Cardiac muscle cell (in vitro differentiated cells and primary cell): ENCODE data around the gene TRPC4AP. TPM values are rescaled to one million over a fixed set of nuclear protein-coding genes. Genes with fewer than 3 reads are reported as not detected.

Experiments
- DNase-seq, 2 donors: peaks; one replicate each; pipeline versions ENCODE4 v3.0.0 to v3.0.0-alpha.2; 2010 to 2017; ENCODE audit warnings: low read depth in 1 of 2, low spot score in 1 of 2
- H3K27ac ChIP-seq: fragments of 200-600 bp; sonication (generic); 2 replicates; pipeline ENCODE4 v1.5.1; 2016
- H3K27me3 ChIP-seq: fragments of 200-600 bp; sonication (generic); 2 replicates; pipeline ENCODE4 v1.6.0; 2016; ENCODE audit warnings: control low read depth
- H3K36me3 ChIP-seq: fragments of 200-600 bp; sonication (generic); 2 replicates; pipeline ENCODE4 v1.5.1; 2016; ENCODE audit warnings: control low read depth
- H3K4me1 ChIP-seq: fragments of 200-600 bp; sonication (generic); 2 replicates; pipeline ENCODE4 v1.8.1; 2017; ENCODE audit warnings: low read depth, mild to moderate bottlenecking, mixed run types
- H3K4me3 ChIP-seq: fragments of 200-600 bp; sonication (generic); 2 replicates; pipeline ENCODE4 v1.5.1; 2016; ENCODE audit warnings: mild to moderate bottlenecking
- H3K9me3 ChIP-seq: fragments of 200-600 bp; sonication (generic); 2 replicates; pipeline ENCODE4 v1.5.1; 2017; ENCODE audit warnings: low read depth, mild to moderate bottlenecking, control low read depth
- CTCF ChIP-seq: IDR thresholded peaks from 2 replicates; pipeline ENCODE4 v1.5.1; 2012; ENCODE audit warnings: low read depth, mild to moderate bottlenecking, low read length
- polyA plus RNA-seq: library from polyadenylated mRNA; unstranded; fragments of >200 nt; fragmentation: Nextera tagmentation; extraction: Ambion mirVana; gene quantifications from 2 replicates; pipeline ENCODE4 v1.2.1, GENCODE V29; 2016
- total RNA-seq: library from RNA; depleted of rRNA; stranded (reverse); fragments of >200 nt; gene quantifications from 2 replicates; pipeline ENCODE4 v1.2.3, GENCODE V29; 2016

The TRPC4AP gene
- total and polyA plus RNA-seq, 2 experiments from 2014 or later, result 120 to 123 TPM

GRCh38 chr20:35049776-35050352 lies 42.7 kb downstream of the TRPC4AP start:
- no peak for TF ChIP-seq CTCF
- no peaks in the 10 kb centered on the region for H3K27me3 ChIP-seq
- DNase-seq, result peak in 1 of 2 donors; percentile 64
- no peak overlapping the region for H3K4me3 ChIP-seq
- H3K27ac ChIP-seq, result peak overlapping the region; percentile 97
- H3K36me3 ChIP-seq, result peaks cover 20% of the 10 kb centered on the region
- H3K9me3 ChIP-seq, result no peaks in the 10 kb centered on the region
- peaks cover 46% of the 10 kb centered on the region for H3K4me1 ChIP-seq

DNA sequence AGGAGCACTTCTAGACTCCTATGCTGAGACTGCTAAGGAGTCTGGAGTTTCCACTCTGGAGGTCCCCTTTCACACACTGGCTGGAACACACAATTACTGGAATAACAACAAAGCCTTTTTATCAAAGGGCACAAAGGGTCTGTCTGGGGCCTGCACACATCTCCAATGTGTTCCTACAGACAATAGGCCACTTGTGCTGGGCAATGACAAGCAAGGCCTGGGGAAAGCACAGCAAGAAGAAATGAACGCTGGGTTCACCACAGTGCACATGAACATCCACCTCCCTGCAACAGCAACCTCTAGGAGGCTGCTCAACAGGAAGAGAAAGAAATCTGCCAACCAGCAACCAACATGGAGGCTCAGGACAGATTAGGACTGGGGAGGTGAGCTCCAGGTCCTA lies 43.9 kb downstream of the TRPC4AP start:
- Histone ChIP-seq H3K36me3 (peaks cover 23% of the 10 kb centered on the region), H3K4me1 (peaks cover 35% of the 10 kb centered on the region), H3K27ac (peak overlapping the region; percentile 25), H3K9me3 (no peaks in the 10 kb centered on the region), H3K27me3 (no peaks in the 10 kb centered on the region), H3K4me3 (no peak overlapping the region)
- DNase-seq, result no peak
- TF ChIP-seq CTCF, result no peak

DNA sequence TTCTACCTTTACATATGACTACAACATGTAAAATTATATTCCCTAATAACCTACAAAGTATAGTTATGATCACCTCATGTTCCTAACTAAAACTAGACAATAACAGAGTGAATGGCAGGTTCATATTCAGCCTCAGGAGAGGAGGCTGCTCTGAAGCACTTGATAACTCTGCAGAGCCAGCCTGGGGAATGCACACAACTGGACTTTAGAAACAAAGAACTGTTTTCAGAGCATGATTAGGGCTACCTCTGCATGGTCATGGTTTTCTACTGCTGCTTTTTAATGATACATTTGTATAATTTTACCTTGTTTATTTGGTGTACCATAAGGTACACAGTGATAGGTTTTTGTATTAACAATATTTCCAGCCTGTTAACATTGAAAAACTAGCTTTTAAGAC lies 50.3 kb downstream of the TRPC4AP start:
- TF ChIP-seq CTCF, result no peak
- Histone ChIP-seq H3K27me3 (no peaks in the 10 kb centered on the region), H3K9me3 (no peaks in the 10 kb centered on the region), H3K4me3 (no peak overlapping the region), H3K4me1 (peaks cover 20% of the 10 kb centered on the region), H3K27ac (peak overlapping the region; percentile 64), H3K36me3 (peaks cover 16% of the 10 kb centered on the region)
- peak in 1 of 2 donors; percentile 25 for DNase-seq

DNA sequence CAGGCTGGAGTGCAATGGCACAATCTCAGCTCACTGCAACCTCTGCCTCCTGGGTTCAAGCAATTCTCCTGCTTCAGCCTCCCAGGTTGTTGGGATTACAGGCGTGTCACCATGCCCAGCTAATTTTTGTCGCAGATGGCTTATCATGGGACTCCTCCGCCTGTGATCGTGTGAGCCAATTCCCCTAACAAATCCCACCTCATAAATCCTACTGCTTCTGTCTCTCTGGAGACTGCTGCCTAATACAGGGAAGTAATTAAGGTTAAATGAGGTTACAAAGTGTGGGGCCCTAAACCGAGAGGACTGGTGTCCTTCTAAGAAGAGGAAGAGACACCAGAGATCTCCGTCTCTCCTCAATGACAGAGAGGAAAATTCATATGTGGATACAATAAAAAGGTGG lies 52.0 kb downstream of the TRPC4AP start:
- DNase-seq, result no peak
- Histone ChIP-seq H3K36me3 (peaks cover 17% of the 10 kb centered on the region), H3K9me3 (no peaks in the 10 kb centered on the region), H3K27me3 (no peaks in the 10 kb centered on the region), H3K4me3 (no peak overlapping the region), H3K27ac (peak overlapping the region; percentile 90), H3K4me1 (peaks cover 20% of the 10 kb centered on the region)
- TF ChIP-seq CTCF, result no peak

- Histone ChIP-seq H3K27ac (peak overlapping the region; percentile 90), H3K27me3 (no peaks in the 10 kb centered on the region), H3K9me3 (no peaks in the 10 kb centered on the region), H3K36me3 (peaks cover 22% of the 10 kb centered on the region), H3K4me3 (no peak overlapping the region), H3K4me1 (peaks cover 20% of the 10 kb centered on the region)
- no peak for TF ChIP-seq CTCF
- peak in 1 of 2 donors; percentile 14 for DNase-seq
Measured at GRCh38 chr20:35039846-35040489, 52.6 kb downstream of the TRPC4AP start.
